OCI-LY7 (cell line): ENCODE data around the gene HS6ST3. TPM values are rescaled to one million over a fixed set of nuclear protein-coding genes. Genes with fewer than 3 reads are reported as not detected.

ENCODE experiments used
- BruUV-seq: library from RNA; stranded (reverse); fragments of 400-500 nt; replicated peaks from 2 replicates; lab custom pipeline; 2021; lab: Mats Ljungman, UMichigan
- CTCF ChIA-PET: fragments of 300-600 bp; sonication (Branson Sonifier 250); formaldehyde crosslinking; loops from one replicate; lab custom pipeline; 2022; ENCODE audit warnings: antibody characterized with exemption; ENCODE audit not compliant: unreplicated experiment; lab: Charles Lee
- POLR2A ChIA-PET: fragments of 300-600 bp; sonication (Branson Sonifier 250); formaldehyde crosslinking; loops from one replicate; lab custom pipeline; 2022; ENCODE audit warnings: antibody characterized with exemption; lab: Charles Lee
- DNase-seq: peaks from one replicate; pipeline ENCODE4 v3.0.0-alpha.2; 2015; ENCODE audit warnings: low spot score
- H2AFZ ChIP-seq: fragments of 200-600 bp; sonication (generic), shearing (Covaris generic); 2 replicates; pipeline ENCODE4 v1.6.1; 2014; ENCODE audit warnings: mild to moderate bottlenecking, antibody characterized with exemption, low read length, moderate library complexity
- H3K27ac ChIP-seq: fragments of 200-600 bp; sonication (generic); 2 replicates; pipeline ENCODE4 v1.5.1; 2014; ENCODE audit warnings: mixed run types, low read depth, mild to moderate bottlenecking, moderate library complexity, low read length, inconsistent platforms; ENCODE audit not compliant: poor library complexity, severe bottlenecking
- H3K36me3 ChIP-seq: fragments of 200-600 bp; sonication (generic); 2 replicates; pipeline ENCODE4 v1.6.1; 2014; ENCODE audit warnings: mild to moderate bottlenecking, antibody characterized with exemption, low read length, moderate library complexity, mixed read lengths; ENCODE audit not compliant: insufficient read depth
- H3K4me1 ChIP-seq: fragments of 200-600 bp; sonication (generic); 2 replicates; pipeline ENCODE4 v1.5.1; 2014; ENCODE audit warnings: mild to moderate bottlenecking, low read length; ENCODE audit not compliant: insufficient read depth, poor library complexity, severe bottlenecking
- H3K4me2 ChIP-seq: fragments of 200-600 bp; sonication (generic); 2 replicates; pipeline ENCODE4 v1.6.1; 2014; ENCODE audit warnings: mild to moderate bottlenecking, low read length
- H3K4me3 ChIP-seq: fragments of 200-600 bp; sonication (generic); 2 replicates; pipeline ENCODE4 v1.5.1; 2014; ENCODE audit warnings: mild to moderate bottlenecking, low read depth, low read length; ENCODE audit not compliant: poor library complexity, severe bottlenecking
- H3K79me2 ChIP-seq: fragments of 200-600 bp; sonication (generic); 2 replicates; pipeline ENCODE4 v1.6.1; 2016; ENCODE audit warnings: low read depth, mild to moderate bottlenecking, low read length, moderate library complexity, mixed read lengths; ENCODE audit not compliant: insufficient read depth
- H3K9me2 ChIP-seq: fragments of 200-600 bp; sonication (generic); 2 replicates; pipeline ENCODE4 v1.6.1; 2016; ENCODE audit warnings: mild to moderate bottlenecking, low read length, mixed read lengths; ENCODE audit not compliant: insufficient read depth
- H3K9me3 ChIP-seq: fragments of 200-600 bp; sonication (generic); 2 replicates; pipeline ENCODE4 v1.6.1; 2014; ENCODE audit warnings: mild to moderate bottlenecking, mixed run types, low read length, mixed read lengths
- H4K20me1 ChIP-seq: fragments of 200-600 bp; sonication (generic); 2 replicates; pipeline ENCODE4 v1.6.1; 2014; ENCODE audit warnings: mild to moderate bottlenecking, antibody characterized with exemption, low read length, moderate library complexity, mixed read lengths; ENCODE audit not compliant: insufficient read depth
- EZH2phosphoT487 ChIP-seq: fragments of 200-600 bp; sonication (generic); IDR thresholded peaks from 2 replicates; pipeline ENCODE4 v1.6.1; 2018; ENCODE audit warnings: low read depth, borderline replicate concordance, mild to moderate bottlenecking, mixed run types, antibody characterized with exemption, low read length, moderate library complexity, mixed read lengths
- intact Hi-C: fragments of 100-400 bp; cut with micrococcal nuclease; formaldehyde crosslinking; loops from one replicate; pipeline ENCODE4 v1.10.0; 2022; ENCODE audit not compliant: unreplicated experiment
- total RNA-seq, 2 experiments: library from RNA; depleted of rRNA in 1 of 2; stranded (reverse); fragments of >200 nt in 1 of 2; shearing (Covaris generic) in 1 of 2; gene quantifications; 2 replicates each; pipeline ENCODE4 v1.2.3, GENCODE V29; 2014 to 2022
- TF ChIP-seq, protein P1 (sequence below): fragments of 200-600 bp; sonication (generic); conservative IDR thresholded peaks from 2 replicates; pipeline ENCODE4 v1.5.1; 2014; ENCODE audit warnings: mild to moderate bottlenecking, antibody characterized with exemption, low read length, moderate library complexity, mixed read lengths

The HS6ST3 gene
- total RNA-seq, 2 experiments from 2014 or later: not detected

DNA sequence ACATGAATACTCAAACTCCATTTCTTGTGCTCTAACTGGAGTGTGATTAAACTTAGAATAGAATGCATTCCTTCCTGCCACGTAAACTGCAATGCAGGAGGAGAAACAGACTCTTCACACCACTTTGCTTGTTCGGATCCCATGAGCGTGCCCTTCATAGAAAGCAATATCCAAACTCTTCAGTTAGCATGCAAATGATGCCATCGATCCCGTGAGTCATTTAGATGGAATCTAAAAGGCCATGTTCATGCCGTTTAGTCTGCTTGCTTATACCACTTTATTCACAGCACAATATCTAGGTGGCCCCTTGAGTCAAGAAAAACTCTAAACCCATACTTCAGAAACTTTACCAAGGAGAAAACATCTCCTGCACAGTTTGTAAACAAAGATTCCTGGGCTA lies 678.6 kb downstream of the HS6ST3 start:
- Histone ChIP-seq H4K20me1 (no peaks in the 10 kb centered on the region), H3K4me1 (peaks cover 6% of the 10 kb centered on the region), H3K4me3 (no peak overlapping the region), H3K27ac (no peak overlapping the region), H3K4me2 (no peak overlapping the region), H3K9me3 (no peaks in the 10 kb centered on the region), H3K36me3 (no peaks in the 10 kb centered on the region), H3K79me2 (no peaks in the 10 kb centered on the region), H2AFZ (no peak overlapping the region), H3K9me2 (no peaks in the 10 kb centered on the region)
- TF ChIP-seq EZH2phosphoT487: no peak
- TF ChIP-seq, protein P1, sequence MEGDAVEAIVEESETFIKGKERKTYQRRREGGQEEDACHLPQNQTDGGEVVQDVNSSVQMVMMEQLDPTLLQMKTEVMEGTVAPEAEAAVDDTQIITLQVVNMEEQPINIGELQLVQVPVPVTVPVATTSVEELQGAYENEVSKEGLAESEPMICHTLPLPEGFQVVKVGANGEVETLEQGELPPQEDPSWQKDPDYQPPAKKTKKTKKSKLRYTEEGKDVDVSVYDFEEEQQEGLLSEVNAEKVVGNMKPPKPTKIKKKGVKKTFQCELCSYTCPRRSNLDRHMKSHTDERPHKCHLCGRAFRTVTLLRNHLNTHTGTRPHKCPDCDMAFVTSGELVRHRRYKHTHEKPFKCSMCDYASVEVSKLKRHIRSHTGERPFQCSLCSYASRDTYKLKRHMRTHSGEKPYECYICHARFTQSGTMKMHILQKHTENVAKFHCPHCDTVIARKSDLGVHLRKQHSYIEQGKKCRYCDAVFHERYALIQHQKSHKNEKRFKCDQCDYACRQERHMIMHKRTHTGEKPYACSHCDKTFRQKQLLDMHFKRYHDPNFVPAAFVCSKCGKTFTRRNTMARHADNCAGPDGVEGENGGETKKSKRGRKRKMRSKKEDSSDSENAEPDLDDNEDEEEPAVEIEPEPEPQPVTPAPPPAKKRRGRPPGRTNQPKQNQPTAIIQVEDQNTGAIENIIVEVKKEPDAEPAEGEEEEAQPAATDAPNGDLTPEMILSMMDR: no peak
- DNase-seq: no peak
- intact Hi-C loops: no loop called here
- BruUV-seq: no TSS peak
- POLR2A ChIA-PET: no interaction called here
- CTCF ChIA-PET: no interaction called here

DNA sequence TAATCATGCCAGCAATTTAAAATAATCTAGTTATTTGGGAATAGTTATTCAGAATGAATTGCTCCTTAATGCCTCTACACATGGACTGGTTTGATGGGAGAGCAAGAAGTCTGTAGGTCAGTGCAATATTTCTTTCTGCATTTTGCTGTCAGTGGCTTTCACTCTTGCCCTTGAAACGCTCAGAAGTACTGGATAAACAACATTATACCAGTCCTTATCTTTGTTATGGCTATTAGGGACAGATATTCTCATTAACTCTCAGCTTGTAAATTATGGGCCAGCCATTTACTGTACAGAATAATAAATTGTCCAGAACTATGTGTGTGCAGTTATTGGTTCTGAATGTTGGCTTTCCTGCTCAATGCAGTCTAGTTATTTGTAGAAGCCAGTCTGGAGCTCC lies 680.0 kb downstream of the HS6ST3 start:
- no peak overlapping the region for H2AFZ ChIP-seq
- H4K20me1 ChIP-seq: no peaks in the 10 kb centered on the region
- CTCF ChIA-PET: no interaction called here
- H3K9me2 ChIP-seq: no peaks in the 10 kb centered on the region
- H3K79me2 ChIP-seq: no peaks in the 10 kb centered on the region
- H3K4me3 ChIP-seq: no peak overlapping the region
- intact Hi-C loops: no loop called here
- no peak overlapping the region for H3K27ac ChIP-seq
- TF ChIP-seq, protein P1: no peak
- no peak for TF ChIP-seq EZH2phosphoT487
- H3K4me1 ChIP-seq: peaks cover 6% of the 10 kb centered on the region
- H3K36me3 ChIP-seq: no peaks in the 10 kb centered on the region
- no TSS peak for BruUV-seq
- POLR2A ChIA-PET: no interaction called here
- no peak overlapping the region for H3K4me2 ChIP-seq
- DNase-seq: no peak
- H3K9me3 ChIP-seq: no peaks in the 10 kb centered on the region

DNA sequence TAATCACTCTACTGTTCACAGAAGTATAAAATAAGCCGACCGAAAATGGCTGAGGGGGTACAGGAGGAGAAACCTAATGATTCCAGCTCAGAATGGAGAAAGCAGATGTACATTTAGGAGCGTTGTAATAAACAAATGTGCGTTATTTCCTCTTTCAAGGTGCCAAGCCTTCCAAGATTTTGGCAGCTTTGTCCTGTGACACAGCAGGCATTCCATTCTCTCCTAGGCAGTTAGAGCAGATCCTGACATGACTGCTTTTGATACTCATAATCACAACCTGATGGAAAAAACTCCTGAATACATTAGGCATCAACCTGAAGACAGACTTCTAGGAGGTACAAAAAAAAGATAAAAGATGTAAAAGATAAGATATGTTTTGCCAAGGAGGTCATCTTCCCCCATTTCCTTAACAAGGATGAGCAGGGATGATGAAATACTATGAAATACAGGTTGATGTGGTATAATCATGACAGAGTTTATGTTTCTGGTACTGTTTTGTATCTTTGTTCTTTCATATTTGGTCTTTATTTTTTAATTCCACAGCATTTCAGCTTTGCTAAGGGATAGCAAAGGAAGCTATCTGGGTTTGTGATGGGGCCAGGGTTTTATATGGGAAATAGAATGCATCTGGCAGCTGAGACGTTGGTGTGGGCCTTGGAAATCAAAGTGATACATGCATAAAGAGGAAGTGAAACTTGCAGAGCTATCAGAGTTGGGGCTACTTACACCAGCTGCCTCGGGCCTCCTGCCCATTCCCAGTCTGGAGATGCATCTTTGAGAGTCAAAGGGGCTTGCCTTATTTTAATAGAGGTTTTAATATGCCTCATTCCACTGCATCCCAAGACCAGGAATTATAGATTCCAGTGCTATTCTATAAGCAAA lies 681.8 kb downstream of the HS6ST3 start:
- Histone ChIP-seq H3K4me2 (no peak overlapping the region), H3K9me3 (no peaks in the 10 kb centered on the region), H3K4me3 (no peak overlapping the region), H3K4me1 (peaks cover 6% of the 10 kb centered on the region), H3K27ac (no peak overlapping the region), H4K20me1 (no peaks in the 10 kb centered on the region), H3K36me3 (no peaks in the 10 kb centered on the region), H3K79me2 (no peaks in the 10 kb centered on the region), H2AFZ (no peak overlapping the region), H3K9me2 (no peaks in the 10 kb centered on the region)
- DNase-seq: peak; percentile 68
- ChIA-PET POLR2A (no interaction called here), CTCF (no interaction called here)
- TF ChIP-seq, protein P1: no peak
- TF ChIP-seq EZH2phosphoT487: no peak
- BruUV-seq: no TSS peak
- intact Hi-C loops: no loop called here
